Liver (tissue), 9 donors: ENCODE results near the gene PRIMA1. TPM values are rescaled to one million over a fixed set of nuclear protein-coding genes. Genes with fewer than 3 reads are reported as not detected.

ENCODE experiments used
- DNase-seq: peaks from one replicate; pipeline ENCODE4 v3.0.0-alpha.2; 2017; ENCODE audit warnings: low spot score
- H3K27ac ChIP-seq, 2 donors: one replicate each; pipeline ENCODE4 v1.7.0; 2013; ENCODE audit warnings: inconsistent platforms in 2 of 2, low read length in 2 of 2, control low read depth in 1 of 2, low read depth in 1 of 2, mild to moderate bottlenecking in 1 of 2
- H3K27me3 ChIP-seq, 4 donors: one replicate each; pipeline versions ENCODE4 v1.6.1 to v1.7.0; 2013; ENCODE audit warnings: low read length in 3 of 4, inconsistent platforms in 1 of 4, mild to moderate bottlenecking in 1 of 4, moderate library complexity in 1 of 4; ENCODE audit not compliant: control insufficient read depth in 4 of 4, insufficient read depth in 4 of 4
- H3K36me3 ChIP-seq, 4 donors: one replicate each; pipeline versions ENCODE4 v1.6.1 to v1.7.0; 2013; ENCODE audit warnings: low read length in 3 of 4, mild to moderate bottlenecking in 3 of 4, low read depth in 1 of 4, moderate library complexity in 1 of 4; ENCODE audit not compliant: control insufficient read depth in 4 of 4, insufficient read depth in 3 of 4
- H3K4me1 ChIP-seq, 4 donors: one replicate each; pipeline versions ENCODE4 v1.6.1 to v1.7.0; 2013; ENCODE audit warnings: low read length in 3 of 4, mild to moderate bottlenecking in 3 of 4, moderate library complexity in 1 of 4; ENCODE audit not compliant: control insufficient read depth in 4 of 4, insufficient read depth in 4 of 4
- H3K4me3 ChIP-seq, 3 donors: one replicate each; pipeline versions ENCODE4 v1.6.1 to v1.7.0; 2013; ENCODE audit warnings: low read length in 3 of 3, control low read depth in 1 of 3, low read depth in 1 of 3, mild to moderate bottlenecking in 1 of 3
- H3K9ac ChIP-seq, 2 donors: one replicate each; pipeline ENCODE4 v1.7.0; 2013; ENCODE audit warnings: low read length in 2 of 2, mild to moderate bottlenecking in 2 of 2, moderate library complexity in 2 of 2, control low read depth in 1 of 2, low read depth in 1 of 2
- H3K9me3 ChIP-seq, 4 donors: one replicate each; pipeline versions ENCODE4 v1.6.1 to v1.7.0; 2013; ENCODE audit warnings: low read length in 3 of 4; ENCODE audit not compliant: control insufficient read depth in 4 of 4
- ATF3 ChIP-seq: IDR thresholded peaks from 2 replicates; pipeline ENCODE4 v1.6.1; 2016; ENCODE audit warnings: antibody characterized with exemption
- CTCF ChIP-seq: fragments of 150-350 bp; IDR thresholded peaks from 2 replicates; pipeline ENCODE4 v1.5.1; 2017; ENCODE audit warnings: improper control_type of control experiment, low read depth, low read length; ENCODE audit not compliant: missing input control
- EGR1 ChIP-seq, 2 donors: IDR thresholded peaks; 2 replicates each; pipeline ENCODE4 v1.6.1; 2016 to 2018; ENCODE audit warnings: antibody characterized with exemption in 2 of 2, low read depth in 2 of 2
- FOXA1 ChIP-seq: IDR thresholded peaks from 2 replicates; pipeline ENCODE4 v1.6.1; 2016; ENCODE audit warnings: antibody characterized with exemption
- FOXA2 ChIP-seq: IDR thresholded peaks from 2 replicates; pipeline ENCODE4 v1.6.1; 2016; ENCODE audit warnings: antibody characterized with exemption
- GABPA ChIP-seq, 2 donors: IDR thresholded peaks in 1 of 2; conservative IDR thresholded peaks in 1 of 2; 2 replicates each; pipeline ENCODE4 v1.6.1; 2016; ENCODE audit warnings: antibody characterized with exemption in 2 of 2, mild to moderate bottlenecking in 1 of 2, moderate library complexity in 1 of 2
- HNF4A ChIP-seq, 2 donors: conservative IDR thresholded peaks; 2 replicates each; pipeline ENCODE4 v1.6.1; 2016; ENCODE audit warnings: antibody characterized with exemption in 2 of 2, mild to moderate bottlenecking in 2 of 2
- HNF4G ChIP-seq: IDR thresholded peaks from 2 replicates; pipeline ENCODE4 v1.6.1; 2016; ENCODE audit warnings: antibody characterized with exemption
- MAX ChIP-seq: IDR thresholded peaks from 2 replicates; pipeline ENCODE4 v1.6.1; 2016; ENCODE audit warnings: antibody characterized with exemption
- NR2F2 ChIP-seq: IDR thresholded peaks from 2 replicates; pipeline ENCODE4 v1.6.1; 2016; ENCODE audit warnings: antibody characterized with exemption
- RAD21 ChIP-seq, 2 donors: IDR thresholded peaks; 2 replicates each; pipeline ENCODE4 v1.6.1; 2016; ENCODE audit warnings: antibody characterized with exemption in 2 of 2, mild to moderate bottlenecking in 2 of 2
- REST ChIP-seq: IDR thresholded peaks from 2 replicates; pipeline ENCODE4 v1.6.1; 2016; ENCODE audit warnings: antibody characterized with exemption, mild to moderate bottlenecking
- RXRA ChIP-seq, 2 donors: IDR thresholded peaks; 2 replicates each; pipeline ENCODE4 v1.6.1; 2017 to 2018; ENCODE audit warnings: antibody characterized with exemption in 2 of 2, mild to moderate bottlenecking in 1 of 2
- SP1 ChIP-seq: IDR thresholded peaks from 2 replicates; pipeline ENCODE4 v1.6.1; 2018; ENCODE audit warnings: antibody characterized with exemption, mild to moderate bottlenecking
- TAF1 ChIP-seq: conservative IDR thresholded peaks from 2 replicates; pipeline ENCODE4 v1.6.1; 2016; ENCODE audit warnings: antibody characterized with exemption, mild to moderate bottlenecking
- YY1 ChIP-seq: IDR thresholded peaks from 2 replicates; pipeline ENCODE4 v1.6.1; 2016; ENCODE audit warnings: antibody characterized with exemption, mild to moderate bottlenecking
- ZBTB33 ChIP-seq: IDR thresholded peaks from 2 replicates; pipeline ENCODE4 v1.6.1; 2016; ENCODE audit warnings: antibody characterized with exemption
- WGBS: extraction: QIAGEN DNeasy Blood & Tissue Kit; methylation state at CpG from one replicate; pipeline ENCODE4 v1.1.7; 2013; 5-methylcytosine and 5-hydroxymethylcytosine counted together
- polyA plus RNA-seq, 2 donors: library from polyadenylated mRNA; stranded (reverse) in 1 of 2; unstranded in 1 of 2; fragments of 200-250 nt in 1 of 2; fragments of >200 nt in 1 of 2; fragmentation: Nextera tagmentation in 1 of 2; extraction: Ambion mirVana in 1 of 2; gene quantifications; one replicate each; pipeline versions ENCODE4 v1.2.1 to v1.2.3, GENCODE V29; 2013 to 2015
- total RNA-seq, 2 donors: library from RNA; depleted of rRNA; stranded (reverse); fragments of >200 nt; gene quantifications; one replicate each; pipeline ENCODE4 v1.2.3, GENCODE V29; 2014
- donor health status: healthy.
- donor health status: healthy.
- donor health status: healthy.
- donor health status: healthy.
- donor health status: healthy.

The PRIMA1 gene
- total and polyA plus RNA-seq, 4 donors, result 0.08 to 0.38 (median 0.13) TPM; not detected in 1

GRCh38 chr14:93734086-93734822 lies 54.0 kb downstream of the PRIMA1 start:
- H3K4me3 ChIP-seq, result no peak overlapping the region
- H3K9ac ChIP-seq, result no peak overlapping the region
- no peaks in the 10 kb centered on the region for H3K27me3 ChIP-seq
- WGBS, result 84% methylated on average over 25 of the region's 25 CpGs
- TF ChIP-seq YY1, result no peak
- TF ChIP-seq MAX, result no peak
- TF ChIP-seq FOXA1, result no peak
- TF ChIP-seq REST, result no peak
- no peak for TF ChIP-seq SP1
- TF ChIP-seq ATF3, result no peak
- TF ChIP-seq HNF4G, result no peak
- no peak for TF ChIP-seq CTCF
- TF ChIP-seq HNF4A (conservative IDR thresholded peaks at IDR 0.05), result no peak
- TF ChIP-seq ZBTB33, result no peak
- TF ChIP-seq EGR1 (IDR thresholded peaks at IDR 0.05; ENCODE audit: low read depth in 2 of 2), result no peak
- TF ChIP-seq RAD21 (IDR thresholded peaks at IDR 0.05), result no peak
- TF ChIP-seq TAF1, result no peak
- no peak for TF ChIP-seq NR2F2
- TF ChIP-seq FOXA2, result no peak
- TF ChIP-seq RXRA (IDR thresholded peaks at IDR 0.05), result no peak
- no peak for TF ChIP-seq GABPA (IDR thresholded peaks at IDR 0.05 in 1 of 2, conservative IDR thresholded peaks at IDR 0.05 in 1 of 2)
- no peaks in the 10 kb centered on the region for H3K4me1 ChIP-seq
- no peaks in the 10 kb centered on the region for H3K36me3 ChIP-seq
- H3K27ac ChIP-seq, result no peak overlapping the region
- H3K9me3 ChIP-seq, result no peaks in the 10 kb centered on the region
- peak; percentile 76 for DNase-seq
